ENCODE data around the gene PTGER2. TPM values are rescaled to one million over a fixed set of nuclear protein-coding genes. Genes with fewer than 3 reads are reported as not detected.

The PTGER2 gene
- total and polyA plus RNA-seq, 5 experiments from 2014 or later = 2.9 to 114 (median 58.7) TPM

DNA sequence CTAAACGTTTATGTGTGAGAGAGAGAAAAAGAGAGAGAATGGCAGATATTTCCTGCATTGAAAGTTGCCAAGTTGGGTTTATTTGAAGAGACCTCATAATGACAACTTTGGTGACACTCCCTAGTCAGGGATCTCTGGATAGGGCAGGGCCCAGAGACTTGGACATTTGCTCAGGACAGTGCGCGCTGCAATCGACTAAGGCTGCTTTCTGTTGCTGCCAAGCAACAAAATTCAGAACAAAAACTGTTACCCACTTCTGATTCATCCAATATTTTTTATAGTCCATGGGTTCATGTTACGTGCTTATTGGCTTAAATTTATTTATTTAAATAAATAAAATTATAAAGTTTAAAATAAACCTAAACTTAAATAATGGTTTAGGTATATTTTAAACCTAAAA, 34.2 kb downstream of the PTGER2 start:
- peaks cover 0 to 3% (median 0%) of the 10 kb centered on the region in 5 donors for H3K27me3 Mint-ChIP-seq
- no peak for ATAC-seq
- no peak overlapping the region for H3K4me3 Mint-ChIP-seq
- no peak for DNase-seq
- peaks cover 0 to 2% (median 0%) of the 10 kb centered on the region in 3 donors for H3K36me3 Mint-ChIP-seq
- peaks cover 0 to 2% (median 0%) of the 10 kb centered on the region in 9 donors for H3K9me3 Mint-ChIP-seq
- peak overlapping the region in 1 of 10 donors; percentile 13 for H3K27ac Mint-ChIP-seq
- H3K4me1 Mint-ChIP-seq = peaks cover 21 to 44% (median 38%) of the 10 kb centered on the region in 4 donors
- POLR2A ChIA-PET = no interaction called here

DNA sequence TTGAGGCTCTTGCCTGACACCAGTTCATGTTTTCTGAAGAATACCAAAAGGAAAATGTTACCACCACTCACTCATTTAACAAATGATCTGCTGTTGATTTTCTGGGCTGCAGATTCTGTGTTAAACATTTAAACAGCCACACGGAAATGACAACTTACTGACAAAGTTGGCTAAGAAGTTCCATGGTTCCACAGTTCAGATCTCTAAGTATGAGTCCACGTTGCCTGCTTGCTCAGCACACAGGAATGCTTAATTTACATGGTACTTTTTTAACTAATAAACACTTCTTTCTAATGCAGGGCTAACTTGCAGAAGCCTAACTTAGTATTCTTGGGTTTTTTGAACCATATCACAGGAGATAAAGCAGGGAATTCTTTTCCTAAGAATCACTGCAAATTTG, 34.7 kb downstream of the PTGER2 start:
- POLR2A ChIA-PET = no interaction called here
- ATAC-seq = no peak
- Mint-ChIP-seq H3K9me3 (peaks cover 0 to 2% (median 0%) of the 10 kb centered on the region in 9 donors), H3K4me1 (peaks cover 18 to 48% (median 40%) of the 10 kb centered on the region in 4 donors), H3K27ac (peak overlapping the region in 3 of 10 donors; percentile 8 to 18 (median 13)), H3K27me3 (peaks cover 0 to 3% (median 0%) of the 10 kb centered on the region in 5 donors), H3K4me3 (no peak overlapping the region), H3K36me3 (peaks cover 0 to 2% (median 0%) of the 10 kb centered on the region in 3 donors)
- DNase-seq = no peak

DNA sequence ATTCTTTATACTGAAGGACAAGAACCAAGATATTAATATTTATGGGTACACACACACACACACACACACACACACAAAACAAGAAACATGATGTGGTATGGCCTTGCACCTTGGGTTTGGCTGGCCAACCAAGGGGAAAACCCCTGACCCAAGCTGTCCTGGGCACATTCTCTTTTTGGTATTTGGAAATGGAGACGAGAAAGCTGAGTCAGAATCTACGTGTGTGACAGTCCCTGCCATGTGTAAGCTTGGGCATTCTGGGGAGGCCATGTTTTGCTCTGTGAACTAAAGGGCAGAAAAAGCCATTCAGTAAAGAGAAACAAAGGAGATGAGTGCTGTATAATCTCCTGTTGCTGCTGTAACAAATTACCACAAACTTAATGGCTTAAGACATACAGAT, 35.6 kb downstream of the PTGER2 start:
- no peaks in the 10 kb centered on the region for H3K36me3 Mint-ChIP-seq
- POLR2A ChIA-PET = interaction anchor here (0.7 kb wide), 1 partner anchor 148 kb away, joined by 9 read pairs; no protein-coding TSS in a partner anchor
- ATAC-seq (no peak), DNase-seq (no peak)
- peaks cover 21 to 58% (median 49%) of the 10 kb centered on the region in 4 donors for H3K4me1 Mint-ChIP-seq
- peaks cover 0 to 2% (median 0%) of the 10 kb centered on the region in 5 donors for H3K27me3 Mint-ChIP-seq
- H3K9me3 Mint-ChIP-seq = no peaks in the 10 kb centered on the region
- peak overlapping the region in 1 of 10 donors; percentile 32 for H3K4me3 Mint-ChIP-seq
- H3K27ac Mint-ChIP-seq = peak overlapping the region in 6 of 10 donors; percentile 22 to 95 (median 32)

DNA sequence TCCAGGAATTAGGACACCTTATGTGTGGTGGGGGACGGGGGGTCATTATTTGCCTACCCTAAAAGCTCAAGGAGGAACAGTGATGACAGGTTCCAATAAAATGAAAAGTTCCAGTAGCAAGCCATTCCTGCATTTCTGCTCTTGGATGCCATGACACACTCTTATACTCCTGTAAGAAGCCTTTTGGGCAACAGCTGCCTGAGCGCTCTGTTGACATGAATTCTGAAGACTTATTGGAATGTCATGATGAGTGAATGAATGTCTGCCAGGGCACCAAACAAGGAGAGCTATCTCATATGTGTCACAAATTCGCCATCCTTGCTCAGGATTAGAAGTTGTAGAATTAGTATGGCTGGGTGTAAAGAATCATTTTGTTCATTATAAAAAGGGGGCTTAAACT, 36.3 kb downstream of the PTGER2 start:
- H3K4me3 Mint-ChIP-seq = peak overlapping the region in 2 of 10 donors; percentile 36 to 37
- H3K4me1 Mint-ChIP-seq = peaks cover 24 to 65% (median 56%) of the 10 kb centered on the region in 4 donors

DNA sequence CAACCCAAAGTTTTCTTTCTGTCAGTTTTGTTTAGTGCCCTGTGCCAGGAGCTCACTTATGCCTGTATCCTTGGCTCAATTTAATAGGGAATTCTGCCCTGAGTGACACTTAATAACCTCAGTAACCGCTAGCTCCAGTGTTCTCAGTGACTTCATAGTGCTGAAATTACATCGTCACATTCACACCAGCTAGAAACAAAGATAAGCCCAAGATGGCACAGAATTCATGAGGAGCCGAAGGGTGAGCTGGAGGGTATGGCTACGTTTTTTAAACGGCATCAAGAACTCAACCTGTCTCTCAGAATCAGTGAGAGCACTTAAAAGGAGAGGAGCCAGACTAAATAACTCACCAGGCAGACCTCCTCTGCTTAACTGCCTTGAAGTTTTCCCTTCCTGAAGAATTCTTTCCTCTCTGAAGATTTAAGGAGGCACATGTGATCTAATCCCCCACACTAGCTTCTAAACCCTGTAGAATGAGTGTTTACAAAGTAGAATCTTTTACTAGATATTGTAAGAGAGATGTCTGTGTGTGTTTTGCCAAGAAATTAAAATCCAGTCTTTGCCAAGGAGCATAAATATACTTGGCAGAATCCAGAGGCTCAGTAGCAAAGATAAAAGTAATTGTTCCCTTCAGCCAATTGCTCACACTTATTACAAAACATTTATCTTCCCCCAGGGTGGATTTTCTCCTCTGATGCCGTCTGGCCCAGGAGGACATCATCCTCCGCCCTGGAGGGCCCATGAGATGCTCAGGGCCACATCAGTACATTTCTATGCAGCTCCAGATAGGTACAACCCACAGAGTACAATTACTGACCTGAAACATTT, 37.3 kb downstream of the PTGER2 start:
- ATAC-seq (peak; percentile 64 to 66), DNase-seq (no peak)
- no peaks in the 10 kb centered on the region for H3K9me3 Mint-ChIP-seq
- POLR2A ChIA-PET = interaction anchor here (0.6 to 1.6 kb wide), 2 partner anchors 34 to 195 kb away, joined by 3 to 5 read pairs; no protein-coding TSS in a partner anchor
- peaks cover 0 to 4% (median 0%) of the 10 kb centered on the region in 5 donors for H3K27me3 Mint-ChIP-seq
- H3K4me3 Mint-ChIP-seq = peak overlapping the region; percentile 64 to 85 (median 76)
- H3K4me1 Mint-ChIP-seq = peaks cover 29 to 74% (median 64%) of the 10 kb centered on the region in 4 donors
- no peaks in the 10 kb centered on the region for H3K36me3 Mint-ChIP-seq
- H3K27ac Mint-ChIP-seq = peak overlapping the region; percentile 74 to 95 (median 88)

More for the DNA sequence above, 36.3 kb downstream of the PTGER2 start:
- DNase-seq (no peak), ATAC-seq (no peak)
- H3K27ac Mint-ChIP-seq = peak overlapping the region in 7 of 10 donors; percentile 22 to 95 (median 86)
- H3K9me3 Mint-ChIP-seq = no peaks in the 10 kb centered on the region
- H3K27me3 Mint-ChIP-seq = peaks cover 0 to 2% (median 0%) of the 10 kb centered on the region in 5 donors
- no peaks in the 10 kb centered on the region for H3K36me3 Mint-ChIP-seq
- POLR2A ChIA-PET = no interaction called here

DNA sequence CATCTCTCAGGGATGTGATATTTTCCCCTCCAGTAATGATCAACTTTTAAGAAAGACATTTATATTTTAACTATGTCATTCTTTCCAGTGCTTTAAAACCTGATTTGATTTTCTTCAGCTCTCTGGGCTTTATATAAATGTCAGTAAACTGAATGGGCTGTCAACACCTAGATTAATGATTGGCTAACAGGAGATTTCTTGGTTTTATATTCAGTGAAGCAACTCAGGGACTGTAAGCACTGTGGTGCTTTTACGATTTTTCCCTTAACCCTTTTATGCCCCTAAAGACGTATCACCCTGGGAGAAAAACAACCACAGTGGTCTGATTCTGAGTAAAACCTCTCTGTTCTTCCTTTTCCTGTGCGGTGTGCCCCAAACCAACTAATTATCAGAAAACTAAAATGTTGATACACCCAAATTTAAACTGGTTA, 38.0 kb downstream of the PTGER2 start:
- peak in 4 of 10 donors; percentile 18 to 76 (median 55) for DNase-seq
- H3K9me3 Mint-ChIP-seq = no peaks in the 10 kb centered on the region
- H3K4me3 Mint-ChIP-seq = peak overlapping the region; percentile 64 to 85 (median 76)
- peak overlapping the region; percentile 74 to 95 (median 88) for H3K27ac Mint-ChIP-seq
- peaks cover 27 to 74% (median 64%) of the 10 kb centered on the region in 4 donors for H3K4me1 Mint-ChIP-seq
- POLR2A ChIA-PET = interaction anchor here (0.6 to 1.6 kb wide), 2 partner anchors 35 to 195 kb away, joined by 3 to 5 read pairs; no protein-coding TSS in a partner anchor
- ATAC-seq = peak; percentile 67 to 90
- H3K27me3 Mint-ChIP-seq = peaks cover 0 to 3% (median 0%) of the 10 kb centered on the region in 5 donors
- H3K36me3 Mint-ChIP-seq = no peaks in the 10 kb centered on the region

DNA sequence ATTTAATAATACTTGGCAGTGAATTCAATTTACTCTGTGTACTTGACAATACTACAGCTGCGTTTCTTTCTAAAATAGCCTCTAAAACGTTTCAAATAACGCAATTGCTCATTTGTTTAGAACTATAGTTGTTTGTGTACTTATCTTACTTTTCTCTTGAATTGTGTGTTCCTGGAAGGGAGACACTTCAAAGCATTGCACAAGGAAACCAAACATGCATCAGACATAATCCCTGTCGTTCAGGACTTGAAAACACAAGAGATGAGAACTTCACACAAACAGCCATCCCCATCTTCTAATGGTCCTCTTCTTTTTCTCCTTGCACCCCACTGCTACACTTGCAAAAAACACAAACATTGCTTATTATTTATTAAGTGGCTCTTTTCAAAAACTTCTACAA, 38.5 kb downstream of the PTGER2 start:
- POLR2A ChIA-PET = interaction anchor here (1.2 kb wide), 1 partner anchor 38 kb away, joined by 3 read pairs; no protein-coding TSS in a partner anchor
- ATAC-seq (peak in 1 of 2 donors; percentile 37), DNase-seq (no peak)
- Mint-ChIP-seq H3K9me3 (no peaks in the 10 kb centered on the region), H3K4me1 (peaks cover 25 to 74% (median 64%) of the 10 kb centered on the region in 4 donors), H3K36me3 (no peaks in the 10 kb centered on the region), H3K27me3 (peaks cover 0 to 2% (median 0%) of the 10 kb centered on the region in 5 donors), H3K4me3 (peak overlapping the region; percentile 64 to 85 (median 76)), H3K27ac (peak overlapping the region; percentile 74 to 95 (median 88))

DNA sequence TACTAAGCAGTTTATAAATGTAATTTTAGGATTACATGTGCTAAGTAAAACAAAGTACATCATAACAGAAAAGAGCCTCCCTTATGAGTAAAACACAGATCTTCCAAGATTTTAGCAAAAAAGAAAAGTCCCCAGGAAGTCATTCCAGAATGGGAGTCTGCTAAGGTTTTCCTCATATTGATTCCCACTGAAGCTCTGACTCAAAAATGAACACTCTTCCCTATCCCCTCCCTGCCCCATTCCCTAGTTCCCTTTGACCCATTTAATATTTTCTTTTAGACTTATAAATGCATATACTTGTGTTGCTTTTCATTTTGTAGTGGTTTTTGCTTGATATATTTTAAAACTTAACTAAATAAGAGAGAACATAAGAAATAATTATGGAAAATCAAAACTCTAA, 40.1 kb downstream of the PTGER2 start:
- peak overlapping the region in 8 of 10 donors; percentile 12 to 66 (median 34) for H3K27ac Mint-ChIP-seq
- ATAC-seq (no peak), DNase-seq (no peak)
- H3K27me3 Mint-ChIP-seq = peaks cover 0 to 2% (median 0%) of the 10 kb centered on the region in 5 donors
- H3K36me3 Mint-ChIP-seq = no peaks in the 10 kb centered on the region
- no peaks in the 10 kb centered on the region for H3K9me3 Mint-ChIP-seq
- no peak overlapping the region for H3K4me3 Mint-ChIP-seq
- POLR2A ChIA-PET = no interaction called here
- peaks cover 23 to 67% (median 64%) of the 10 kb centered on the region in 4 donors for H3K4me1 Mint-ChIP-seq

DNA sequence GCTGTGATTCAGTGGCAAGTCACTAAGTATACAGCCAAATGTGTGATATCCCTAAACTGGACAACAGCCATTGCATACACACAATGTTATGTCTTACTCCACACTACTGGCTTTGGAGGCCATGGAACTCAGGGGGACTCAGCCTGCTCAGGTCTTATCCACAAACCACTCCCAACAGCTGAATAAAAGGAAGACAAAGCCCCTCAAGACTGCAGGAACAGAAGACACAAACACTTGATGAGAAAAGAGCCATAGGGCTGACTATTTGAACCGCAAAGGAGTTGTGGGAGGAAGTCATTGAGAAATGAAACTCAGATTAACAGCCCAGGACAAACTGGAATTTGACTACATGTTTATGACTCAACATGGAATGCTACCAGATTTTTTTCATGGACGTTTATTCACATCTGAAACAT, 40.9 kb downstream of the PTGER2 start:
- POLR2A ChIA-PET = no interaction called here
- H3K4me1 Mint-ChIP-seq = peaks cover 23 to 61% (median 58%) of the 10 kb centered on the region in 4 donors

DNA sequence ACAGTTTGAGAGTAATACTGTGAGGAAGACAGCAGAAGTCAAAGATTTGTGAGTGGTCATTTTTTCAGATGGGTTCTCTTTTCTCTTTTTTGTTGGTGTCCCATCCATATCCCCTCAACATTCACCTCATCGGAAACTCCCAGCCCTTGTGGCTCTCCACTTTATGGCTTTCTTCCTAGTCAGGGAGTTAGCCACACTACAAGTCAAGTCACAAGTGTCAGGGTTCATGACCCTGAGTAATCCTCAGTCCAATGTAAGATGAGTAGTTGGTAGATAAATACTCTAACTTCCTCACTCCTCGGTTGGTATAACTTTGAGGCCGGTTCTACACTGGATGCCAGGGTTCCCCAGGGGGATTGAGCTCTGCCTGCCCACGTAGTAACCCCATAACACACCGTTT, 41.4 kb downstream of the PTGER2 start:
- ATAC-seq = no peak
- H3K27me3 Mint-ChIP-seq = peaks cover 0 to 5% (median 0%) of the 10 kb centered on the region in 5 donors
- POLR2A ChIA-PET = no interaction called here
- no peaks in the 10 kb centered on the region for H3K9me3 Mint-ChIP-seq
- H3K4me3 Mint-ChIP-seq = no peak overlapping the region
- H3K36me3 Mint-ChIP-seq = no peaks in the 10 kb centered on the region
- peak overlapping the region in 1 of 10 donors; percentile 14 for H3K27ac Mint-ChIP-seq
- peaks cover 23 to 58% (median 56%) of the 10 kb centered on the region in 4 donors for H3K4me1 Mint-ChIP-seq
- DNase-seq = no peak

More for the DNA sequence above, 40.9 kb downstream of the PTGER2 start:
- no peak for DNase-seq
- peak overlapping the region in 7 of 10 donors; percentile 12 to 78 (median 57) for H3K27ac Mint-ChIP-seq
- peak overlapping the region in 5 of 10 donors; percentile 19 to 60 (median 29) for H3K4me3 Mint-ChIP-seq
- H3K36me3 Mint-ChIP-seq = no peaks in the 10 kb centered on the region
- ATAC-seq = no peak
- peaks cover 0 to 5% (median 0%) of the 10 kb centered on the region in 5 donors for H3K27me3 Mint-ChIP-seq
- no peaks in the 10 kb centered on the region for H3K9me3 Mint-ChIP-seq

DNA sequence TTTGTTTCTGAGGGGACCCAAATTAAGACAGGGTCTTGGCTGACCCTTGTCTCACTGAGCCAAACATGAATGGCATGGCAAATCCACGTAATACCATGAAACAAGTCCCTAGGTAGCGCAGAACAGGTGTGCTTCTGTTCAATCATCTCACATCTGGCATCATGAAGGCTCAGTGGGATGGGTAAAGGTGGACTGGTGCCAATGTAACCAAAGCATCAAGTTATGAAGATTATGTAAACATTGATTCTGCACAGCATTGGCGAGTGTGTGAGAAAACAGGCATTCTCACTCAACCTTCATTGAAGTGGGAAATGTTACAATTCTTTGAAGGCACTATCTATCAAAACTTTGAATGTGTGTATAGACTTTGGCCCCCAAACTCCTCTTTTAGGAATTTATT, 41.9 kb downstream of the PTGER2 start:
- Mint-ChIP-seq H3K27ac (peak overlapping the region in 1 of 10 donors; percentile 28), H3K36me3 (no peaks in the 10 kb centered on the region), H3K4me1 (peaks cover 23 to 53% (median 53%) of the 10 kb centered on the region in 4 donors), H3K27me3 (peaks cover 0 to 5% (median 0%) of the 10 kb centered on the region in 5 donors), H3K9me3 (no peaks in the 10 kb centered on the region), H3K4me3 (peak overlapping the region in 3 of 10 donors; percentile 6 to 22 (median 12))
- DNase-seq (no peak), ATAC-seq (no peak)
- POLR2A ChIA-PET = no interaction called here

DNA sequence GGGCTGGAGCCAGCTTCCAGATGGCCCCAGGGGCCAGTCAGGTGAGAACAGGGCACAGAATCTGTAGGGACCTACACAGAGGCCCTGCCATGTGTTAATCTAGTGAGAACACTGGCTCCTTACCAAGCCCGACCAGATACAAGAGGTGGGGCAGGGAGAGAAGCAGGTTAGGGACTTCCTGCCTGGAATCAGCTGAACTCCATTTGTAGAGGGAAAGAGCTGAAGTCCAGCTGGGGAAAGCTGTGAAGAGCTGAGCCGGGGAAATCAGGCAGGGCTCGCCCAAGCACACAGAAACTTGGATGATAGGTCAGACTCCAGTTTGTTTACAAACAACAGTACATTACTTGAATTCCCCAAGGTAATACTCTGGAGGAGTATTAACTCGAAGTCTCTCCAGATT, 46.7 kb downstream of the PTGER2 start:
- peak overlapping the region in 1 of 10 donors; percentile 66 for H3K27ac Mint-ChIP-seq
- peaks cover 0 to 3% (median 0%) of the 10 kb centered on the region in 5 donors for H3K27me3 Mint-ChIP-seq
- POLR2A ChIA-PET = no interaction called here
- H3K36me3 Mint-ChIP-seq = no peaks in the 10 kb centered on the region
- H3K4me1 Mint-ChIP-seq = peaks cover 5 to 10% (median 7%) of the 10 kb centered on the region in 4 donors
- no peak for DNase-seq
- H3K4me3 Mint-ChIP-seq = no peak overlapping the region
- ATAC-seq = no peak
- H3K9me3 Mint-ChIP-seq = no peaks in the 10 kb centered on the region
